Fibroblast of skin of left quadriceps (primary cell): ENCODE data around the gene SMAD2.
A peak's percentile ranks its signal among the peaks of the same experiment; 100 is the strongest.

Experiments used
- DNase-seq, 2 experiments: peaks; one replicate each; pipeline ENCODE4 v3.0.0-alpha.2; 2013; ENCODE audit warnings: low read depth in 2 of 2

SMAD2 gene

GRCh38 chr18:47932190-47932589 lies 1.7 kb upstream of the SMAD2 start:
- no peak for DNase-seq

GRCh38 chr18:47931718-47932103 lies 1.3 kb upstream of the SMAD2 start:
- DNase-seq: no peak

GRCh38 chr18:47930931-47931717 lies 665 bp upstream of the SMAD2 start:
- peak; percentile 94 to 95 for DNase-seq

- no peak for DNase-seq
Measured at GRCh38 chr18:47929681-47930198, 719 bp downstream of the SMAD2 start.

GRCh38 chr18:47928466-47928865 lies 2.0 kb downstream of the SMAD2 start:
- no peak for DNase-seq

- no peak for DNase-seq
Measured at GRCh38 chr18:47926101-47926850, 4.2 kb downstream of the SMAD2 start.

GRCh38 chr18:47919916-47920315 lies 10.5 kb downstream of the SMAD2 start:
- no peak for DNase-seq

- no peak for DNase-seq
Measured at GRCh38 chr18:47917923-47918610, 12.4 kb downstream of the SMAD2 start.

GRCh38 chr18:47915930-47916329 lies 14.5 kb downstream of the SMAD2 start:
- no peak for DNase-seq

GRCh38 chr18:47915229-47915628 lies 15.2 kb downstream of the SMAD2 start:
- DNase-seq: no peak

- no peak for DNase-seq
Measured at GRCh38 chr18:47912794-47913585, 17.5 kb downstream of the SMAD2 start.

- no peak for DNase-seq
Measured at GRCh38 chr18:47912343-47912742, 18.1 kb downstream of the SMAD2 start.

GRCh38 chr18:47911877-47912276 lies 18.6 kb downstream of the SMAD2 start:
- DNase-seq: no peak

GRCh38 chr18:47909484-47909883 lies 21.0 kb downstream of the SMAD2 start:
- no peak for DNase-seq

- no peak for DNase-seq
Measured at GRCh38 chr18:47908592-47908991, 21.9 kb downstream of the SMAD2 start.

GRCh38 chr18:47906408-47906807 lies 24.1 kb downstream of the SMAD2 start:
- no peak for DNase-seq

GRCh38 chr18:47903809-47904208 lies 26.6 kb downstream of the SMAD2 start:
- DNase-seq: no peak

GRCh38 chr18:47901624-47902362 lies 28.7 kb downstream of the SMAD2 start:
- no peak for DNase-seq

GRCh38 chr18:47899107-47899840 lies 31.2 kb downstream of the SMAD2 start:
- no peak for DNase-seq

GRCh38 chr18:47898696-47899095 lies 31.8 kb downstream of the SMAD2 start:
- DNase-seq: no peak
